B cell (primary cell): Measurements from ENCODE around the gene MRAS. TPM values are rescaled to one million over a fixed set of nuclear protein-coding genes. Genes with fewer than 3 reads are reported as not detected.

Source experiments
- ATAC-seq: fragments of 200-7000 bp; cut with Tn5 transposase; one replicate; pipeline ENCODE4 v1.10.0; 2021; ENCODE audit warnings: low read depth, mild to moderate bottlenecking, moderate number of reproducible peaks, moderate library complexity
- CTCF ChIA-PET: fragments of 350-600 bp; sonication (Branson Sonifier 250); formaldehyde crosslinking; loops from one replicate; lab custom pipeline; 2021; ENCODE audit warnings: antibody characterized with exemption, inconsistent platforms; lab: Charles Lee
- POLR2A ChIA-PET: fragments of 350-600 bp; sonication (Branson Sonifier 250); formaldehyde crosslinking; loops from one replicate; lab custom pipeline; 2021; ENCODE audit warnings: antibody characterized with exemption; lab: Charles Lee
- DNase-seq: peaks from one replicate; pipeline ENCODE4 v3.0.0; 2013
- H2AFZ ChIP-seq: 2 replicates; pipeline ENCODE4 v1.6.1; 2012; ENCODE audit warnings: mild to moderate bottlenecking, low read depth, low read length; ENCODE audit not compliant: insufficient read depth, poor library complexity, severe bottlenecking
- H3K27ac ChIP-seq, 2 donors: 1 replicate in 1 of 2; 2 replicates in 1 of 2; pipeline ENCODE4 v1.5.1; 2012 to 2013; ENCODE audit warnings: low read length in 2 of 2, mild to moderate bottlenecking in 2 of 2, moderate library complexity in 1 of 2
- H3K27me3 ChIP-seq, 4 experiments: fragments of 200-600 bp in 1 of 4; sonication (generic) in 1 of 4; replicated peaks in 1 of 4; 1 replicate in 2 of 4; 2 replicates in 2 of 4; pipeline versions ENCODE4 v1.6.1 to v1.7.0; 2013 to 2016; ENCODE audit warnings: low read length in 3 of 4, mild to moderate bottlenecking in 2 of 4, mixed read lengths in 1 of 4, moderate library complexity in 1 of 4; ENCODE audit not compliant: insufficient read depth in 4 of 4, control insufficient read depth in 3 of 4; ENCODE audit errors: control extremely low read depth in 1 of 4
- H3K36me3 ChIP-seq, 2 experiments: replicated peaks in 1 of 2; 1 replicate in 1 of 2; 2 replicates in 1 of 2; pipeline versions ENCODE4 v1.6.1 to v1.7.1; 2013; ENCODE audit warnings: low read length in 1 of 2; ENCODE audit not compliant: insufficient read depth in 2 of 2, control insufficient read depth in 1 of 2; ENCODE audit errors: control extremely low read depth in 1 of 2, extremely low read depth in 1 of 2
- H3K4me1 ChIP-seq, 2 donors: fragments of 200-600 bp in 1 of 2; sonication (generic) in 1 of 2; 1 replicate in 1 of 2; 2 replicates in 1 of 2; pipeline versions ENCODE4 v1.5.1 to v1.6.1; 2013 to 2017; ENCODE audit warnings: low read length in 2 of 2; ENCODE audit not compliant: control insufficient read depth in 2 of 2, insufficient read depth in 2 of 2
- H3K4me2 ChIP-seq: replicated peaks from 2 replicates; pipeline ENCODE3; 2012; ENCODE audit warnings: mild to moderate bottlenecking, low read depth, low read length; ENCODE audit not compliant: poor library complexity, severe bottlenecking
- H3K4me3 ChIP-seq, 5 experiments: fragments of 200-600 bp in 1 of 5; sonication (generic) in 1 of 5; 1 replicate in 3 of 5; 2 replicates in 2 of 5; pipeline versions ENCODE4 v1.5.1 to v1.7.0; 2011 to 2016; ENCODE audit warnings: low read length in 4 of 5, mild to moderate bottlenecking in 4 of 5, low read depth in 2 of 5, control low read depth in 1 of 5, moderate library complexity in 1 of 5; ENCODE audit not compliant: insufficient read depth in 1 of 5; ENCODE audit errors: control extremely low read depth in 1 of 5, extremely low read depth in 1 of 5
- H3K79me2 ChIP-seq: fragments of 200-600 bp; sonication (generic); one replicate; pipeline ENCODE4 v1.6.0; 2016; ENCODE audit warnings: low read length; ENCODE audit not compliant: control insufficient read depth, insufficient read depth
- H3K9ac ChIP-seq: fragments of 200-600 bp; sonication (generic); 2 replicates; pipeline ENCODE4 v1.6.1; 2017; ENCODE audit warnings: mild to moderate bottlenecking, low read length, moderate library complexity
- H3K9me3 ChIP-seq, 3 donors: one replicate each; pipeline versions ENCODE4 v1.6.1 to v1.7.1; 2013; ENCODE audit warnings: low read length in 2 of 3; ENCODE audit not compliant: control insufficient read depth in 2 of 3, insufficient read depth in 1 of 3; ENCODE audit errors: control extremely low read depth in 1 of 3
- H4K20me1 ChIP-seq: 2 replicates; pipeline ENCODE4 v1.6.0; 2012; ENCODE audit warnings: mild to moderate bottlenecking, low read length; ENCODE audit not compliant: insufficient read depth, control insufficient read depth, poor library complexity, severe bottlenecking
- H3K27ac Mint-ChIP-seq: one replicate; pipeline ENCODE4 v1.8.0; 2021; ENCODE audit warnings: mixed read lengths
- H3K27me3 Mint-ChIP-seq: one replicate; pipeline ENCODE4 v1.8.0; 2021; ENCODE audit warnings: mixed read lengths
- H3K4me1 Mint-ChIP-seq: one replicate; pipeline ENCODE4 v1.8.0; 2021; ENCODE audit warnings: mixed read lengths
- H3K4me3 Mint-ChIP-seq: one replicate; pipeline ENCODE4 v1.8.0; 2021; ENCODE audit warnings: mixed read lengths
- H3K9me3 Mint-ChIP-seq: one replicate; pipeline ENCODE4 v1.8.0; 2022; ENCODE audit warnings: mixed read lengths; ENCODE audit not compliant: insufficient read depth
- CTCF ChIP-seq: fragments of 200-600 bp; IDR thresholded peaks from one replicate; pipeline ENCODE4 v1.8.0; 2022; ENCODE audit warnings: antibody characterized with exemption, mild to moderate bottlenecking
- EZH2 ChIP-seq: IDR thresholded peaks from 2 replicates; pipeline ENCODE4 v1.6.1; 2012; ENCODE audit warnings: borderline replicate concordance, low read depth, mild to moderate bottlenecking, moderate library complexity, low read length; ENCODE audit not compliant: insufficient read depth, poor library complexity, severe bottlenecking
- WGBS: methylation state at CpG from one replicate; pipeline ENCODE4 v1.1.5; 2013; ENCODE audit warnings: missing lambda C conversion rate; ENCODE audit not compliant: insufficient coverage; 5-methylcytosine and 5-hydroxymethylcytosine counted together
- intact Hi-C: fragments of 100-400 bp; cut with micrococcal nuclease; formaldehyde crosslinking; loops from one replicate; pipeline ENCODE4 v1.10.0; 2022
- polyA plus RNA-seq: library from polyadenylated mRNA; depleted of rRNA; stranded (reverse); fragments of >200 nt; gene quantifications from 2 replicates; pipeline ENCODE4 v1.2.3, GENCODE V29; 2012
- total RNA-seq, 2 donors: library from RNA; stranded (reverse); fragments of 120-200 nt in 1 of 2; gene quantifications; 1 replicate in 1 of 2; 2 replicates in 1 of 2; pipeline versions ENCODE4 v1.2.3 to v1.2.4, GENCODE V29; 2013 to 2022

MRAS gene
- total and polyA plus RNA-seq, 2 donors (not counting 1 experiment from before 2014, with no cell fraction given), result 0.03 to 0.22 TPM

DNA sequence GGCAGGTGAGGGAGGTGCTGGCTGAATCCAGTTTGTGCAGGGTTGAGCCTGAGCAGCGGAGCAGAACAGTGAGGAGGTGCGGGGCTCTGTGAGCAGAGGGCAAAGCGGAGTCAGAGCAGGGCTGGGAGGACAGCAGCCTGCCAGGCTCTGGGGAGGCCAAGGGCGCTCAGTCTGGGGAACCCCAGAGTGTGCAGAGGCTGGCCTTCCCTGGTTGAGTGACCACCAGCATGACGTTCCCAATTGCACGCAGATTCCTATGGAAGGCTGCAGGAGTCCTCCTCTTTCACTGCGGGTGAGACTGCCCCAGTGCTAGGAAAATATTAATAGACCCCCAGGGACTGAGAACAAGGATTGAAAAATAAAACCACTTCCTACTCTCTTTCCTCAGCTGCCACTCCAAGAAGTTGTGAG, 13.2 kb downstream of the MRAS start:
- ATAC-seq, result no peak
- H3K4me3 Mint-ChIP-seq, result no peak overlapping the region
- Histone ChIP-seq H4K20me1 (no peaks in the 10 kb centered on the region), H3K4me1 (no peaks in the 10 kb centered on the region), H3K36me3 (no peaks in the 10 kb centered on the region), H3K9ac (no peak overlapping the region), H3K27ac (no peak overlapping the region), H3K4me3 (no peak overlapping the region), H3K79me2 (no peaks in the 10 kb centered on the region), H2AFZ (no peak overlapping the region), H3K4me2 (no peak overlapping the region), H3K27me3 (peaks cover 0 to 57% (median 19%) of the 10 kb centered on the region in 4 experiments), H3K9me3 (no peaks in the 10 kb centered on the region)
- POLR2A ChIA-PET, result no interaction called here
- H3K4me1 Mint-ChIP-seq, result no peaks in the 10 kb centered on the region
- CTCF ChIA-PET, result no interaction called here
- peaks cover 72% of the 10 kb centered on the region for H3K27me3 Mint-ChIP-seq
- 91% methylated on average over 6 of the region's 7 CpGs for WGBS
- no peak for TF ChIP-seq EZH2
- TF ChIP-seq CTCF, result no peak
- no peaks in the 10 kb centered on the region for H3K9me3 Mint-ChIP-seq
- intact Hi-C loops, result no loop called here
- DNase-seq, result no peak
- no peak overlapping the region for H3K27ac Mint-ChIP-seq

GRCh38 chr3:138362538-138362937, 14.2 kb downstream of the MRAS start:
- no peak overlapping the region for H3K9ac ChIP-seq
- no peaks in the 10 kb centered on the region for H3K79me2 ChIP-seq
- TF ChIP-seq CTCF, result no peak
- TF ChIP-seq EZH2, result no peak
- H4K20me1 ChIP-seq, result no peaks in the 10 kb centered on the region
- no peak overlapping the region for H3K27ac ChIP-seq
- peaks cover 0 to 6% (median 0%) of the 10 kb centered on the region in 3 donors for H3K9me3 ChIP-seq
- ATAC-seq (no peak), DNase-seq (no peak)
- no peak overlapping the region for H3K4me2 ChIP-seq
- Mint-ChIP-seq H3K27ac (no peak overlapping the region), H3K27me3 (peaks cover 68% of the 10 kb centered on the region), H3K4me1 (no peaks in the 10 kb centered on the region), H3K9me3 (no peaks in the 10 kb centered on the region), H3K4me3 (no peak overlapping the region)
- intact Hi-C loops, result no loop called here
- ChIA-PET POLR2A (no interaction called here), CTCF (no interaction called here)
- WGBS, result 94% methylated on average over 6 of the region's 7 CpGs
- peaks cover 0 to 59% (median 23%) of the 10 kb centered on the region in 4 experiments for H3K27me3 ChIP-seq
- no peak overlapping the region for H2AFZ ChIP-seq
- H3K36me3 ChIP-seq, result no peaks in the 10 kb centered on the region
- H3K4me3 ChIP-seq, result no peak overlapping the region
- no peaks in the 10 kb centered on the region for H3K4me1 ChIP-seq
